HL-60 (cell line): ENCODE results near the gene BRAP.

Experiments used
- DNase-seq, 2 experiments: peaks; one replicate each; pipeline ENCODE4 v3.0.0-alpha.2; 2010 to 2020; ENCODE audit warnings: low read depth in 1 of 2, low spot score in 1 of 2
- H3K27ac ChIP-seq: fragments of 250-450 bp; sonication (Bioruptor Pico); replicated peaks from 2 replicates; pipeline ENCODE4 v1.5.1; 2020; ENCODE audit warnings: mild to moderate bottlenecking, moderate library complexity
- H3K27me3 ChIP-seq: fragments of 250-450 bp; sonication (Bioruptor Pico); 2 replicates; pipeline ENCODE4 v1.5.1; 2021; ENCODE audit warnings: mild to moderate bottlenecking, moderate library complexity; ENCODE audit not compliant: insufficient read depth, poor library complexity, severe bottlenecking
- H3K4me3 ChIP-seq: replicated peaks from 2 replicates; pipeline ENCODE4 v1.5.1; 2011; ENCODE audit warnings: mild to moderate bottlenecking, control low read depth, low read length; ENCODE audit not compliant: insufficient read depth
- GABPA ChIP-seq: IDR thresholded peaks from 2 replicates; pipeline ENCODE4 v1.6.1; 2012; ENCODE audit warnings: low read depth
- POLR2AphosphoS5 ChIP-seq: IDR thresholded peaks from 2 replicates; pipeline ENCODE4 v1.6.1; 2012; ENCODE audit warnings: low read depth
- SPI1 ChIP-seq: IDR thresholded peaks from 2 replicates; pipeline ENCODE4 v1.6.1; 2012; ENCODE audit warnings: low read depth, mild to moderate bottlenecking, borderline replicate concordance
- TF ChIP-seq, protein P1 (sequence below): IDR thresholded peaks from one replicate; pipeline ENCODE4 v1.5.1; 2011; ENCODE audit warnings: low read length, control low read depth, inconsistent platforms; ENCODE audit not compliant: insufficient read depth
- TF ChIP-seq, protein P2 (sequence below): IDR thresholded peaks from 2 replicates; pipeline ENCODE4 v1.6.1; 2012; ENCODE audit warnings: low read depth; ENCODE audit not compliant: insufficient replicate concordance

Gene BRAP

DNA sequence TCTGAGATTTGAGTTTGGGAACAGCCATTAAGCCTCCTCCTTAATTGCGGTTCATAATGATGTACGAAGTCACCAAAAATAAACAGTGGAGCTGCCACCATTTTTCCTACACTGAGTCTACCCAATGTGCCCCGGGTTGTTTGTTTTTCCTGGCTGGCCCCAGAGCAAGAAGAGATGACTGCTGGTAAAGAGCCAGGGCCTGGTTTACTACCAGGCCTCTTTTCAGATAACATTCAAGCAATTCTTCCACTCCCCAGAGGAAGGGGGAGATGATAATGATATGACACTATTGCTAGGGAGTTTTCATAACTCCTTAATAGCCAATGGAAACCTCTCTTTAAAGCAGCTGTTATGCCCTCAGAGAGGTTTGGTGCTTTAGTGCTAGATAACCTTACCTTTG, 42.3 kb downstream of the BRAP start:
- Histone ChIP-seq H3K27me3 (no peaks in the 10 kb centered on the region), H3K4me3 (no peak overlapping the region), H3K27ac (no peak overlapping the region)
- DNase-seq = no peak
- TF ChIP-seq, protein P1, sequence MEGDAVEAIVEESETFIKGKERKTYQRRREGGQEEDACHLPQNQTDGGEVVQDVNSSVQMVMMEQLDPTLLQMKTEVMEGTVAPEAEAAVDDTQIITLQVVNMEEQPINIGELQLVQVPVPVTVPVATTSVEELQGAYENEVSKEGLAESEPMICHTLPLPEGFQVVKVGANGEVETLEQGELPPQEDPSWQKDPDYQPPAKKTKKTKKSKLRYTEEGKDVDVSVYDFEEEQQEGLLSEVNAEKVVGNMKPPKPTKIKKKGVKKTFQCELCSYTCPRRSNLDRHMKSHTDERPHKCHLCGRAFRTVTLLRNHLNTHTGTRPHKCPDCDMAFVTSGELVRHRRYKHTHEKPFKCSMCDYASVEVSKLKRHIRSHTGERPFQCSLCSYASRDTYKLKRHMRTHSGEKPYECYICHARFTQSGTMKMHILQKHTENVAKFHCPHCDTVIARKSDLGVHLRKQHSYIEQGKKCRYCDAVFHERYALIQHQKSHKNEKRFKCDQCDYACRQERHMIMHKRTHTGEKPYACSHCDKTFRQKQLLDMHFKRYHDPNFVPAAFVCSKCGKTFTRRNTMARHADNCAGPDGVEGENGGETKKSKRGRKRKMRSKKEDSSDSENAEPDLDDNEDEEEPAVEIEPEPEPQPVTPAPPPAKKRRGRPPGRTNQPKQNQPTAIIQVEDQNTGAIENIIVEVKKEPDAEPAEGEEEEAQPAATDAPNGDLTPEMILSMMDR = no peak
- TF ChIP-seq POLR2AphosphoS5 = no peak
- TF ChIP-seq, protein P2, sequence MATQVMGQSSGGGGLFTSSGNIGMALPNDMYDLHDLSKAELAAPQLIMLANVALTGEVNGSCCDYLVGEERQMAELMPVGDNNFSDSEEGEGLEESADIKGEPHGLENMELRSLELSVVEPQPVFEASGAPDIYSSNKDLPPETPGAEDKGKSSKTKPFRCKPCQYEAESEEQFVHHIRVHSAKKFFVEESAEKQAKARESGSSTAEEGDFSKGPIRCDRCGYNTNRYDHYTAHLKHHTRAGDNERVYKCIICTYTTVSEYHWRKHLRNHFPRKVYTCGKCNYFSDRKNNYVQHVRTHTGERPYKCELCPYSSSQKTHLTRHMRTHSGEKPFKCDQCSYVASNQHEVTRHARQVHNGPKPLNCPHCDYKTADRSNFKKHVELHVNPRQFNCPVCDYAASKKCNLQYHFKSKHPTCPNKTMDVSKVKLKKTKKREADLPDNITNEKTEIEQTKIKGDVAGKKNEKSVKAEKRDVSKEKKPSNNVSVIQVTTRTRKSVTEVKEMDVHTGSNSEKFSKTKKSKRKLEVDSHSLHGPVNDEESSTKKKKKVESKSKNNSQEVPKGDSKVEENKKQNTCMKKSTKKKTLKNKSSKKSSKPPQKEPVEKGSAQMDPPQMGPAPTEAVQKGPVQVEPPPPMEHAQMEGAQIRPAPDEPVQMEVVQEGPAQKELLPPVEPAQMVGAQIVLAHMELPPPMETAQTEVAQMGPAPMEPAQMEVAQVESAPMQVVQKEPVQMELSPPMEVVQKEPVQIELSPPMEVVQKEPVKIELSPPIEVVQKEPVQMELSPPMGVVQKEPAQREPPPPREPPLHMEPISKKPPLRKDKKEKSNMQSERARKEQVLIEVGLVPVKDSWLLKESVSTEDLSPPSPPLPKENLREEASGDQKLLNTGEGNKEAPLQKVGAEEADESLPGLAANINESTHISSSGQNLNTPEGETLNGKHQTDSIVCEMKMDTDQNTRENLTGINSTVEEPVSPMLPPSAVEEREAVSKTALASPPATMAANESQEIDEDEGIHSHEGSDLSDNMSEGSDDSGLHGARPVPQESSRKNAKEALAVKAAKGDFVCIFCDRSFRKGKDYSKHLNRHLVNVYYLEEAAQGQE = no peak

DNA sequence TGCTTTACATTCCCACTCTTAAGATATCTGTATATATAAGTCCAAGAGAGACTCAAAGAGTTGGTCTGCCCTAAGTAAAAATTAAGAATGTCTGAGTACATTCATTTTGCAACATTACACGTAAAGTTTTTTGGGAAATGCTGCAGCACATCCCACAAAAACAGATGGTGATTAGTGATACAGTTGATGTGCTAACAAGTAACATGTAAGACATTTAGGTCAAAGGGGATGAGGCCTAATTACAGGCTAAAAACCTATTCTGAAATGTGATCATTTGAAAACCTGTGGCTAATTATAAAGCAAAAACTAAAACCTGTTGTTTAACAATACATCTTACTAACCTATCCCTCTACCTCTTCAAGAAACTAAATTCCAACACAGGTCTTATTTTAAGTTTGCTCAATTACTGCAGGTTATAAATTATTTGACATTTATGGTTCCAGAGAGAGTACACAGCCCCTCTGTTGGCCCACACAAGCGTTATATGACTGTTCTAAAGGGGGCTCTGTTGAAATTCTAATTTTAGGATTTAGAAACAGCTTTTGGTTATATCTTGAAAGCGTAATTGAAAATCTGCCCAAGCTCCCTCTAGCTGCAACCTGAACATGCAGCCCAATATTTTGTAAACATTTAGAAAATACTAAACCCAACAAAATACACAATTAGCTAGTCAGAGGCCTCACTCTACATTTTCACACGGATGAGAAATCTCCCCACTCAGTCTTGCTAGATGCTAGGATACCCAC, 42.9 kb downstream of the BRAP start:
- DNase-seq = no peak
- TF ChIP-seq GABPA (no peak), POLR2AphosphoS5 (no peak), SPI1 (no peak)
- TF ChIP-seq, protein P1 = no peak
- TF ChIP-seq, protein P2 = no peak
- H3K27me3 ChIP-seq = no peaks in the 10 kb centered on the region
- no peak overlapping the region for H3K4me3 ChIP-seq
- H3K27ac ChIP-seq = no peak overlapping the region

DNA sequence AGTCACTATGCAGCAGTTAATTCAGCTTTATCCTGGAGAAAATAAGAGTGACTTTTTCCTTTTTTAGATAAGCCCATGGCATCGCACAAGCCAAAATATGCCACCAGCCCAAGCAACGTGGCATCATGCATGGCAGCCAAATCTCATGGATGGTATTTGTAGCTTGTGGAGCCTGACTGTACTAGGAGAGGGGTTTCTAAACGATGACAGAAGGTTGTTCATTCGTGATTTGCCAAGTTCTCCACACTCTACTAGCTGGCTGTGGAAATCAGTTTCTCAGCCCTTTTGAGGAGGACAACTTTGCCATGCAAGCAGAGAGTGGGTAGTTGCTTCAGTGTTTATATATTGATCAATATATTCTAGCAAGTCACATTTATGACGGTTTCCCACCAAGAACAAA, 45.2 kb downstream of the BRAP start:
- Histone ChIP-seq H3K27me3 (no peaks in the 10 kb centered on the region), H3K4me3 (no peak overlapping the region), H3K27ac (no peak overlapping the region)
- TF ChIP-seq, protein P1 = no peak
- TF ChIP-seq GABPA (no peak), POLR2AphosphoS5 (no peak), SPI1 (no peak)
- TF ChIP-seq, protein P2 = no peak
- no peak for DNase-seq
